Occipital lobe (tissue), 1 donor: Measurements from ENCODE around the gene BBS2. TPM values are rescaled to one million over a fixed set of nuclear protein-coding genes. Genes with fewer than 3 reads are reported as not detected.

ENCODE experiments used
- total RNA-seq: library from RNA; depleted of rRNA; stranded (reverse); fragments of >200 nt; gene quantifications from one replicate; pipeline ENCODE4 v1.2.3, GENCODE V29; 2014

Gene BBS2
- total RNA-seq, 1 donor from 2014 or later: 124 TPM

Other genes with a start within 250 kb of the BBS2 start
- gene AMFR, start 94.5 kb downstream of the BBS2 start, total RNA-seq: 266 TPM
- gene NUDT21, start 68.7 kb downstream of the BBS2 start, total RNA-seq: 287 TPM
- gene OGFOD1, start 68.5 kb downstream of the BBS2 start, total RNA-seq: 42.9 TPM
- gene MT4, start 45.0 kb upstream of the BBS2 start, total RNA-seq: not detected
- 8.6 TPM for gene MT3, start 69.5 kb upstream of the BBS2 start, total RNA-seq
- 2.3 TPM for gene MT2A, start 88.6 kb upstream of the BBS2 start, total RNA-seq
- gene MT1E, start 105.8 kb upstream of the BBS2 start, total RNA-seq: 12.8 TPM
- gene MT1M, start 112.6 kb upstream of the BBS2 start, total RNA-seq: 1.4 TPM
- not detected for gene MT1A, start 118.6 kb upstream of the BBS2 start, total RNA-seq
- gene MT1B, start 131.9 kb upstream of the BBS2 start, total RNA-seq: not detected
- gene MT1F, start 137.9 kb upstream of the BBS2 start, total RNA-seq: 2.5 TPM
- gene MT1G, start 148.0 kb upstream of the BBS2 start, total RNA-seq: not detected
- not detected for gene MT1H, start 149.8 kb upstream of the BBS2 start, total RNA-seq
- 14.5 TPM for gene MT1X, start 162.4 kb upstream of the BBS2 start, total RNA-seq
- gene NUP93, start 210.1 kb upstream of the BBS2 start, total RNA-seq: 207 TPM